Middle frontal gyrus (tissue), 1 donor: ENCODE measurements around the gene NTRK3.

Experiments used
- DNase-seq: peaks from one replicate; pipeline ENCODE4 v3.0.0-alpha.2; 2015; ENCODE audit warnings: low spot score; ENCODE audit errors: extremely low spot score

NTRK3 gene

GRCh38 chr15:88256279-88257230 lies at the start of gene NTRK3:
NTRK3 (minus strand) TSS chr15:88256739; CDS start chr15:88256153, 586 bp downstream.
- DNase-seq: no peak

GRCh38 chr15:88303395-88303794 lies 46.9 kb upstream of the NTRK3 start:
- no peak for DNase-seq

GRCh38 chr15:88302373-88302772 lies 45.8 kb upstream of the NTRK3 start:
- no peak for DNase-seq

- DNase-seq: no peak
These were observed 44.8 kb upstream of the NTRK3 start for GRCh38 chr15:88301311-88301710.

GRCh38 chr15:88300861-88301260 lies 44.3 kb upstream of the NTRK3 start:
- DNase-seq: no peak

GRCh38 chr15:88300089-88300488 lies 43.5 kb upstream of the NTRK3 start:
- DNase-seq: no peak

GRCh38 chr15:88299497-88299896 lies 43.0 kb upstream of the NTRK3 start:
- DNase-seq: no peak

- DNase-seq: no peak
These were observed 32.1 kb upstream of the NTRK3 start for GRCh38 chr15:88288661-88289060.

- DNase-seq: no peak
These were observed 31.7 kb upstream of the NTRK3 start for GRCh38 chr15:88288206-88288605.

- DNase-seq: no peak
These were observed 27.9 kb upstream of the NTRK3 start for GRCh38 chr15:88284318-88284998.

- no peak for DNase-seq
These were observed 26.1 kb upstream of the NTRK3 start for GRCh38 chr15:88282614-88283013.

- DNase-seq: peak; percentile 18
These were observed 20.4 kb upstream of the NTRK3 start for GRCh38 chr15:88276821-88277410.

- no peak for DNase-seq
These were observed 19.3 kb upstream of the NTRK3 start for GRCh38 chr15:88275804-88276203.

GRCh38 chr15:88274553-88275460 lies 18.3 kb upstream of the NTRK3 start:
- DNase-seq: peak; percentile 67

GRCh38 chr15:88272421-88272820 lies 15.9 kb upstream of the NTRK3 start:
- DNase-seq: no peak

- DNase-seq: no peak
These were observed 13.0 kb upstream of the NTRK3 start for GRCh38 chr15:88269356-88270062.

- DNase-seq: no peak
These were observed 11.2 kb upstream of the NTRK3 start for GRCh38 chr15:88267720-88268119.

GRCh38 chr15:88266170-88266569 lies 9.6 kb upstream of the NTRK3 start:
- DNase-seq: no peak

GRCh38 chr15:88264622-88265021 lies 8.1 kb upstream of the NTRK3 start:
- no peak for DNase-seq

- DNase-seq: no peak
These were observed 5.5 kb upstream of the NTRK3 start for GRCh38 chr15:88262064-88262463.
